Left ventricle myocardium superior (tissue), 1 donor: ENCODE data around the gene CATSPERB. TPM values are rescaled to one million over a fixed set of nuclear protein-coding genes. Genes with fewer than 3 reads are reported as not detected.
"Not testable (repeated sequence)": the region's sequence is repeated elsewhere in the genome, so short reads cannot be mapped to it uniquely, and the experiment has no call there.

Experiments
- ATAC-seq: fragments of 200-7000 bp; cut with Tn5 transposase; one replicate; pipeline ENCODE4 v1.9.1; 2020; ENCODE audit warnings: mild to moderate bottlenecking, moderate library complexity
- DNase-seq: peaks from one replicate; pipeline ENCODE4 v3.0.0-alpha.2; 2020
- intact Hi-C: fragments of 100-400 bp; cut with micrococcal nuclease; formaldehyde crosslinking; loops from one replicate; pipeline ENCODE4 v1.11.0; 2022
- total RNA-seq: library from RNA; stranded (reverse); fragmentation: NEBNext Ultra II Directional; extraction: Animal tissue kit (Norgen Biotek cat#: 25700); gene quantifications from one replicate; pipeline ENCODE4 v1.2.1, GENCODE V29; 2021
- donor health status: DM: no; HTN: yes; CAD: no; lungs with severe emphysema.

CATSPERB gene
- total RNA-seq, 1 donor from 2014 or later, result 0.37 TPM

DNA sequence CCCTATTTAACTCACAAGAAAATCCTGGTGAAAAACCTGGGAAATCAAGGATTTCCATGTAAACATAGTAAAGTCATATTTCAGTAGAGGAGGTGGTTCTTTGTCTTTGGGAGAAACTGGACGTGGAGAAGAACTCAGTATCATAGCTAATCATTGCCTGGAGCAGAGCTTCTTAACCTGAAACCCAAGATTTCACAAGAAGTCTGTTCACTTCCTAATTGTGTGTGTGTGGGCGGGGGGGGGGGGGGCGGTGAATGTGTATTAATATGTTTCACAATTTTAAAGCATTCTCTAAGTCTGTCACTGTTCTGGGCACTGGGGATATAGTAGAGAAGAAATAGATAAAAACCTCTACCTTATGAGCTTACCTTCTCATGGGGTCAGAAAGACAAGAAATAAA lies 125.0 kb downstream of the CATSPERB start:
- intact Hi-C loops, result no loop called here
- ATAC-seq, result no peak
- DNase-seq, result no peak

DNA sequence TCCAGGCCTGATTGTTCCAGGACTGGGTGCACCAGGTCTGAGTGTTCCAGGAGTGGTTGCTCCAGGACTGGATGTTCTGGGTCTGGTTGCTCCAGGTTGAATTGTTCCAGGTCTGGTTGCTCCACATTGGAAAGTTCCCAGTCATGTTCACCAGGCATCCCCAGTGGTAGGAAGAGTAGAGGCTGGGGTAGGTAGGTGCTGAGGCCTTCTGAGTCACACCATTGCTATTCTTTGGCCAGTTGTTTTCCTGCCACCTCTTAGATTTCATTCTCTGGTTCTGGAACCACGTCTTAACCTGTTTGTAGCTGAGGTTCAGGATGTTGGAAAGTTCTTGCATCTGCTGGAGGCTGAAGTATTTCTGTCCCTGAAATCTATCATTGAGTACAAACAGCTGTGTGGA lies 127.3 kb downstream of the CATSPERB start:
- ATAC-seq, intact Hi-C loops: not testable (repeated sequence)

DNA sequence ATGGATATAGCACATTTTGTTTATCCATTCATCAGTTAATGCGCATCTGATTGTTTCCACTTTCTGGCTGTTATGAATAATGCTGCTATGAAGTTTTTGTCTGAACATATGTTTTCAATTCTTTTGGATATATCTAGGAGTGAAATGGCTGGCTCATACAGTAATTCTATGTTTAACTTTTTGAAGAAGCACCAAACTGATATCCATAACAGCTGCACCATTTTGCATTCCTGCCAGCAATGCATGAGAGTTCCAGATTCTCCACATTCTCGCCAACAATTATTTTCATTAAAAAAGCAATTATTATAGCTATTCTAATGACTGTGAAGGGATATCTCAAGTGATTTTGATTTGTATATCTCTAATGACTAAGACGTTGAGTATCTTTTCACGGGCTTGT lies 131.9 kb downstream of the CATSPERB start:
- intact Hi-C loops, result no loop called here
- ATAC-seq (no peak), DNase-seq (no peak)

More for the DNA sequence above, 127.3 kb downstream of the CATSPERB start:
- DNase-seq, result not testable (repeated sequence)

DNA sequence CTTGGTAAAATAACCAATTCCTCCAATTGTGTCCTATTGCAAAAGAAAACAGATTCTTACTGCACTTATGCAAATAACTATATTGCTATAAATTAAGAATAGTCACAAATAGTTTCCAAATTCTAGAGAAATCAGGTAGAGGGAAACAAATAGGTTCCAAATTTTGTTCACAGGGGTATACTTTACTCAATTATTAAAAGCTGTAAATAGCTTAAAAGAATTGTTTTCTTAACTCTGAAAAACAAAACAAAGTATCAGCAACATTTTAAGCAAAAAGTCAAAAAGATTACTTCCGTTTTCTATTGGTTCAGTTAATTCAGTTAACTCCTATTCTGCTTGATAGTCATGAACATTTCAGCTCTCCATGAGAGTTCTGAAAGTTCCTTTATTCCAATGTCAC lies 136.2 kb downstream of the CATSPERB start:
- ATAC-seq (no peak), DNase-seq (no peak)
- intact Hi-C loops, result no loop called here

DNA sequence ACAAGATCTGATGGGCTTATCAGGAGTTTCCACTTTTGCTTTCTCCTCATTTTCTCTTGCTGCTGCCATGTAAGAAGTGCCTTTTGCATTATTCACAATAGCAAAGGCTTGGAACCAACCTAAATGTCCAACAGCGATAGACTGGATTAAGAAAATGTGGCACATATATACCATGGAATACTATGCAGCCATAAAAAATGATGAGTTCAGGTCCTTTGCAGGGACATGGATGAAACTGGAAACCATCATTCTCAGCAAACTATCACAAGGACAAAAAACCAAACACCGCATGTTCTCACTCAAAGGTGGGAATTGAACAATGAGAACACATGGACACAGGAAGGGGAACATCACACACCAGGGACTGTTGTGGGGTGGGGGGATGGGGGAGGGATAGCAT lies 137.9 kb downstream of the CATSPERB start:
- ATAC-seq, DNase-seq, intact Hi-C loops: not testable (repeated sequence)

DNA sequence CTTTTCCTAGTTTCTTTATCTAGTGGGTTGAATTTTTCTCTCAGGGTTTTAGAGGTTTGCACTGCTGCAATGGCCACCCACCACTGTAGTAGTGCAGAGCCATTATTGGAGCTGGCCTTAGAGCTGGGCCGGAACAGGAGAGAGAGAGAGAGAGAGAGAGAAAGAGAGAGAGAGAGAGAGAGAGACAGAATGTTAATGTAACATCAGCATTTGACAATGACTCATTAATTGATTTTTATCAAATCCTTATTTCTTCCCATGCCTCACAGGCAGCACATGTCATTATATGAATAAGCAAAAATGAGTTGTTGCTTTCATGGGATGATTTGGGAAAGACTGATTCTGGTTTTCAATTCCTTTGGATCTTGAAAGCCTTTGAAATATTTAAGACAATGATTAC lies 145.5 kb downstream of the CATSPERB start:
- no peak for DNase-seq
- no peak for ATAC-seq
- intact Hi-C loops, result no loop called here

DNA sequence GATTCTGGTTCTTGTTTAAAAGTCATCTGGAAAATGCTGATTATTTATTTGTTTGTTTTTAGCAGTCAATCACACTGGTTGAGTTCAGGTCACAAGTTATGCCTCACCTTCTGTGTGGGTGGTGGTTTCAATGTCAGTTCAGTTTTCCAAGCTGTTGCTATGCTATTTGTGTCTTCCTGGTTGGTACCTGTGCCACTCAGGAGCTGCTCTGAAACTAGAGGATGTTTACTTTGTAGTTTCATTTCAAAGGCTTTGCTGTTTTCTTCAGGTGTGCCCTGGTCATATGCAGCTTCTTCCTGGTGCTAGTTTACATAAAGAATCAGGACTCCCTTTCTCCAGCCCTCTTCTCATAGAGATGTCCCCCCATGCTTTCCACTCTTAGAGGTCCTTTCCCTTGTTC lies 146.0 kb downstream of the CATSPERB start:
- no peak for DNase-seq
- intact Hi-C loops, result no loop called here
- ATAC-seq, result no peak

DNA sequence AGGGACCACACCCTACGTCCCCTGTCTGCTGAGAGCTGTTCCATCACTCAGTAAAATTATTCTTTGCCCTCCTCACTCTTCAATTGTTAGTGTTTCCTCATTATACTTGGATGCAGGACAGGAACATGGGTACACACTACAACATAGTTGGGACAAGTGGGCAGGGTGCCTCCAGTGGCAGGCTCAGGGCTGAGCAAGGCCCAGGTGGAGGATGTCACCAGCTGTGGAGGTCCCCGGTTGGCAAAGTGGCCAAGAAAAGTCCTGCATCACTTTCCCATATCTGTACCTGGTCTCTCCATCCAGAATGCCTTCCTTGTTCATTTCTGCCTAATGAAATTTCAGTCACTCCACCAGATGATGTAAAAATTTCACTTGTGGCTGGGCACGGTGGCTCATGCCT lies 149.1 kb downstream of the CATSPERB start:
- intact Hi-C loops, result no loop called here
- no peak for DNase-seq
- no peak for ATAC-seq

DNA sequence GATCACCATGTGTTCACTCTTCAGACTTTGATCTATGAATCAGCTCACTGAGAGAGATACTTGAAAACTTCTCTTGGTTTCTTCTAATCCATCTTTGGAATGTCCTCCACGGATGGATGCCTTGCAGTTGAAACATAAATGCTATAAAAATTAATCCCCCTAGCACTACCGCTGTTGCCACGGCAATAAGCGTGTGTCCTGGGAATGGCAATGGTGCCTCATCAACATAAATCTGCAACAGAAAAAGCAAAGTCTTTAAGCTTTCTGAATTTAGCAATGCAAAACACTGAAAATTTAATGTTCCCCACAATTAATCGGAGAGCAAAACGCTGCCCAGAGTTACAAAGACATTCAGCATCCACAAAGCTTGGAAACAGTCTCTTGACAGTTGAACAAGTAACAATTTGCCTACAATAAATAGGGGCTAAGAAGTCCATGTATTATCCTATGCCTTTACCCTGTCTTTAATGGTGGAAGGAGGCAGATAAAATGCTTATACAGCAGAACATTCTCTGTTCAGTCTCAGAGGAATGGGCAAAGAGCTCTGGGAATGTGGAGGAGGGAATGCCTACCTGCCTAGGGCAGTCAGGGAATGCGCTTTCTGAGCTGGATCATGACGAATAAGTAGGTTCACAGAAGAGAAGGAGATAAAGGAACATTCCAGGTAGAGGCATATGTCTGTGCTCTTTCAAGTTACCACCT lies 150.9 kb downstream of the CATSPERB start:
- intact Hi-C loops, result no loop called here
- DNase-seq (no peak), ATAC-seq (no peak)

DNA sequence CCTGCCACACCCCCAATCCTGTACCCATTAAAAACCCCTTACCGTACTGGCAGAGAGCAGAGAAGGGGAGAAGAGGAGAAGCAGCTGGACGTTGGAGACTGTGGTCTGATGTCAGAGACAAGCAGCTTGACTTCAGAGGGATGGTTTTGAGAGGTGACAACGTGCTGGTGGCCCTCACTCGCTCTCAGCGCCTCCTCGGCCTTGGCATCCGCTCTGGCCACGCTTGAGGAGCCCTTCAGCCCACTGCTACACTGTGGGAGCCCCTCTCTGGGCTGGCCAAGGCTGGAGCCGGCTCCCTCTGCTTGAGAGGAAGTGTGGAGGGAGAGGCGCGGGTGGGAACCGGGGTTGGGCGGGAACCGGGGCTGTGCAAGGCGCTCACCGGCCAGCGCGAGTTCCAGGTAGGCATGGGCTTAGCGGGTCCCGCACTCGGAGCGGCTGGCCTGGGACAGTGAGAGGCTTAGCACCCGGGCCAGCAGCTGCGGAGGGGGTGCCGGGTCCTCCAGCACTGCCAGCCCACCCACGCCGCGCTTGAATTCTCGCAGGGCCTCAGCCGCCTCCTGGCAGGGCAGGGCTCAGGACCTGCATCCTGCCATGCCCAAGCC lies 154.2 kb downstream of the CATSPERB start:
- DNase-seq, result no peak
- no peak for ATAC-seq
- intact Hi-C loops, result no loop called here

DNA sequence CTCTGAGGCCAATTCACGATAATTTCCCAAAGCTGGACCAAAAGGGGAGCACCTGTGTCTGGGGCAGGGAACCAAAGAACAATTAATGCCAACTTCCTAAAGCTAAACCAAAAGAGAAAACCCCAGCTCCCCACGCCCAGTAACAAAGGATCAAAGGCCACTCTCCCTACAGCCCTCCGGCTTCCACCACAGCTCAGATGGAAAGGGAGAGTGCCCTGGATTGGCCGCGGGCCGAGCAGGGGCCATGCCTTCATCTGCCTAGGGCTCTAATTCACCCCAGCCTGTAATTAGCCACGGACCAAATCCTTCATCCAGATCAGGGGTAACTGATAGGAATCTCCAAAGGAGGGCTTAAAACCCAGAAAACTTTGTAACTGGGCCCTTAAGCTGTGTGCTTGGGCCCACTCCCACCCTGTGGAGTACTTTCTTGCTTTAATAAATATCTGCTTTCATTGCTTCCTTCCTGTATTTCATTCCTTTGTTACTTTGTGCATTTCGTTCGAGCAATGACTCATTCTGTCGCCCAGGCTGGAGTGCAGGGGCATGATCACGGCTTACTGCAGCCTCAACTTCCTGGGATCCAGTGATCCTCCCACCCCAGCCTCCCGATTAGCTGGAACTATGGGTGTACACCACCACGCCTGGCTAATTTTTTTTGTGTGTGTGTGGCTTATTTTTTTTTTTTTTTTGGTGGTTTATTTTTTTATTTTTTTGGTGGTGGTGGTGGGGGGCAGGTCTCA lies 156.2 kb downstream of the CATSPERB start:
- ATAC-seq, result no peak
- intact Hi-C loops, result no loop called here

DNA sequence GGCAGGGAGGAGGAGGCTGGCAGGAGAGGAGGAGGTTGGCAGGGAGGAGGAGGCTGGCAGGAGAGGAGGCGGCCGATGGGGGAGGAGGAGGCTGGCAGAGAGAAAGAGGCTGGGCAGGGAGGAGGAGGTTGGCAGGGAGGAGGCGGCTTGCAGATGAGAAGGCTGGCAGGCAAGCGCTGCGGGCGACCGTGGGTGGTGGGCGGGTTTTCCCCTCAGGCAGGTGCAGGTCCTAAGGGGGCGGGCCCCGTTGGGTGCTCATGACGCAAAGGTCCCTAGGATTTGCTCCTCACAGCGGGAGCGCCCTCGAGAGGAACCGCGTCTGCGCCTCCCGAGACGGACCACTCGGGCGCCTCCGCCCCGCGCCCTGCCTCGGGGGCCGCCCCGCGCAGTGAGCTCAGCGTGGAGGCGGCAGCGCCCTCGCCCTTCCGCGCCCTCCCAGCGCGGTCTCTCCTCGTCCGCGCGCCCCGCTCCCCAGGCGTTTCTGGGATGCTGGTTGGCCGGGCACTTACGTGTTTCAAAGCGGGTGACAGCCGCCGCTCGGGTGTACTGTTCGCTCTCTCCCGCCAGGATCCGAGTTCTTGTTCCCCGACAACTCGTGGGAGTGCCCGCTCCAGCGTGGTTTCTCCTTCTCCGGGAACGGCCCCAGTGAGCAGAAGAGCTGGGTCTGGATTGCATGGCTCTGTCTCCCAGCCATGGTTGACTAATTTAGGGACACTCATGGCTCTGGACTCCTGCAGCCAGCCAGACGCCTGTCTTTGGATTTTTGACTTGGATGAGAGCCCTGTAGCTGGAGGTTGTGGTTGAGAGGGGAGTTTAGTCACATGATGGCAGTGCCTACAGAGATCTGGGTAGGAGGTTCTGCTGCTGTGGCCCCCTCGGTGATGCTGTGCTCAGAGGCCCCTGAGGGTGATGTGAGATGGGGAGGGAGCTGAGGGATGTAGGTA lies 157.7 kb downstream of the CATSPERB start:
- intact Hi-C loops, result no loop called here
- peak; percentile 76 for ATAC-seq
- peak; percentile 42 for DNase-seq

More for the DNA sequence above, 156.2 kb downstream of the CATSPERB start:
- DNase-seq, result no peak

DNA sequence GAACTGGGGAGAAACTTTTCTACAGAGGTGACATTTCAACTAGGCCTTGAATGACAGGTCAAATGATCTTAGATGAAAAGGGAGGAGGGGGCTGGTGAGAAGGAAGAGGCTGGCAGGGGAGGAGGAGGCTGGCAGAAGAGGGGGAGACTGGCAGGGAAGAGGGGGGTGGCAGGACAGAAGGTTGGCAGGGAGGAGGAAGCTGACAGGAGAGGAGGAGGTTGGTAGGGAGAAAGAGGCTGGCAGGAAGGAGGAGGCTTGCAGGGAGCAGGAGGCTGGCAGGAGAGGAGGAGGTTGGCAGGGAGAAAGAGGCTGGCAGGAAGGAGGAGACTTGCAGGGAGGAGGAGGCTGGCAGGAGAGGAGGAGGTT lies 158.4 kb downstream of the CATSPERB start:
- ATAC-seq (no peak), DNase-seq (no peak)
- intact Hi-C loops, result no loop called here

DNA sequence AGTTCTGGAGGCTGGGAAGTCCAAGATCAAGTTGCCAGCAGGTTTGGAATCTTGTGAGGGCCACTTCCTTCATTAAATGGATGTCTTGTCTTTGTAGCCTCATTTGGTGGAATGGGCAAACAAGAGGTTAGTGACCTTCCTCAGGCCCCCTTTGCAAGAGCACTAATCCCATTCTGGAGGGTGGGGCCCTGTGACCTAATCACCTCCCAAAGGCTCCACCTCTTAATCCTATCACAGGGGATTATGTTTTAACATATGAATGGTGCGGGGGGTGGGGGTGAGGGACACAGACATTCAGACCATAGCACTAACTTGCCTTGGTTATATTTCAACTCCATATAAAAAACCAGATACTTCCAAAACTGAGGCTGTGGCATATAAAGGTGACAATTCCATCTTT lies 161.9 kb downstream of the CATSPERB start:
- ATAC-seq, result no peak
- no peak for DNase-seq
- intact Hi-C loops, result no loop called here

DNA sequence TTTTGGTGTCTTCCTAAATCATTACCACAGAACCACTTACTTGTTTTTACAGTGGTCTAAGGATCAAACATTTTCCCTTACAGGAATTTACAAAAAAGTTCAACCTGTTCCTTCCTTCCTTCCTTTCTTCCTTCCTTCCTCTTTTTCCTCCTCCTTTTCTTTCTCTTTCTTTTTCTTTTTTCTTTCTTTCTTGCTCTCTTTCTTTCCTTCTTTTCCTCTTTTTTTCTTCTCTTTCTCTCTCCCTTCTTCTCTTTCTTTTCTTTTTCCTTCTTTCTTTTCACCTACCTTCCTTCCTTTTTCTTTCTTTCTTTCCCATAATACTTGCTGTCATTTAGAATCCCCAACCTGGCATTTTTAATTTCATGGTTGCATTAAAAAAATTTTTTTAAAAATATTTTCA lies 162.6 kb downstream of the CATSPERB start:
- DNase-seq (no peak), ATAC-seq (no peak)
- intact Hi-C loops, result no loop called here

DNA sequence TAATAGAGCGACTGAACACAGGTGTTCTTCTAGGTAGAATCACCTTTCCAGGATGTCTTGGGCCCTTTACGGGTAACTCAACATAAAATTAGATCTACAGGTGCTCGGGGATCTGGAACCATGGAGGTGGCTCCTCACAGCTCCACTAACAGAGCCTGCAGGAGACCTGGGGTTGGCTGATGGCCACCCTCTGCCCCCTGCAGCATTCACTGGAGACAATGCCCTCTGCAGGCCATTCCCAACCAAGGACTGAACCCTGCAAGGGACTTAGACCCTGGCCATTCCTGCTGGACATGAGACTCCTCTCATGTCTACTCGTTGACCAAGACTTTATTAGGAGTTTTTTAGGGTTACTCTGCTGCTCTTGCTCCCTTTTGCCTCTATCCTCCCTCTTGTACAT lies 163.3 kb downstream of the CATSPERB start:
- intact Hi-C loops, result no loop called here
- DNase-seq, result no peak
- ATAC-seq, result no peak

DNA sequence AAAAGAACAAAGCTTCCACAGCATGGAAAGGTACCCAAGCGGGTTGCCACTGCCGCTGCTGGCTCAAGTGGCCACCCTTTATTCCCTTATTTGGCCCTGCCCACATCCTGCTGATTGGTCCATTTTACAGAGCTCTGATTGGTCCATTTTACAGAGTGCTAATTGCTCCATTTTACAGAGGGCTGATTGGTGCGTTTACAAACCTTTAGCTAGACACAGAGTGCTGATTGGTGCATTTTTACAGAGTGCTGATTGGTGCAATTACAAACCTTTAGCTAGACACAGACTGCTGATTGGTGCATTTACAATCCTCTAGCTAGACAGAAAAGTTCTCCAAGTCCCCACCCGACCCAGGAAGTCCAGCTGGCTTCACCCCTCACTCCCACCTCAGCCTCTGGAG lies 164.1 kb downstream of the CATSPERB start:
- DNase-seq, intact Hi-C loops, ATAC-seq: not testable (repeated sequence)

DNA sequence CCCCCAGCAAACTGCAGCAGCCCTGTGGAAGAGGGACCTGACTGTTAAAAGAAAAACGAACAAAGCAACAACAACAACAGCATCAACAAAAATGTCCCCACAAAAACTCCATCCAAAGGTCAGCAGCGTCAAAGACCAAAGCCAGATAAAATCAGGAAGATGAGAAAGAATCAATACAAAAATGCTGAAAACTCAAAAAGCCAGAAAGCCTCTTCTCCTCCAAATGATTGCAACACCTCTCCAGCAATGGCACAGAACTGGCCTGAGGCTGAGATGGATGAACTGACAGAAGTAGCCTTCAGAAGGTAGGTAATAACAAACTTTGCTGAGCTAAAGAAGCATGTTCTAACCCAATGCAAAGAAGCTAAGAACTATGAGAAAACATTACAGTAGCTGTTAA lies 176.4 kb downstream of the CATSPERB start:
- ATAC-seq (no peak), DNase-seq (no peak)
- intact Hi-C loops, result no loop called here

DNA sequence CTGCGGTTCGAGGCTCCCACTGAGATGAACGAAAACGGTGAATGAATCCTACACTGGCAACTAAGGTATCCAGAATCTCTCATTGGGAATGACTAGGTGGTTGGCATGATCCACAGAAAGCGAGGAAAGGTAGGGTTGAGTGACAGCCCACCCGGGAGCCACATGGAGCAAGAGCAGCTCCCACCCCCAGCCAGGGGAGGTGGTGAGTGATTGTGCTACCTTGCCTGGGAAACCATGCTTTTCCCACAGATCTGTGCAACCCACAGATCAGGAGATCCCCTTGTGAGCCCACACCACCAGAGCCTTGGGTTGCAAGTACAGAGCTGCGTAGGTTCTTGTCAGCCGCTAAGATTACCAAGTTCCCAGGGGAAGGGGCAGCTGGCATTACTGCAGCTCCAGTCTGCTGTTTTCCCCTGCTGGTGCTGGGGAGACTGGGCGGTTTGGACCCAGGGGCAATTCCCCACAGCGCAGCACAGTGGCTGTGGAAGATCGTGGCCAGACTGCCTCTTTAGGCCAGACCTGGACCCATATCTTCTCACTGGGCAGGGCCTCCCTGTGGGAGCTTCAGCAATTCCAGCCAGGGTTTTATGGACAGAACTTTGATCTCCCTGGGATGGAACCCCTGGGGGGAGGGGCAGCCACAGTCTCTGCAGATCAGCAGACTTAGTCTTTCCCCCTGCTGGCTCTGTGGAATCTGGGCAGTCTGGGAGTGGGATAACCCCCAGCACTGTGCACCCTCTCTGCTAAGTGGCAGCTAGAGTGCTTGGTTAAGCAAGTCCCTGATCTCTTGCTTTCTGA lies 177.2 kb downstream of the CATSPERB start:
- ATAC-seq, result no peak
- no peak for DNase-seq
- intact Hi-C loops, result no loop called here
